H1 (cell line): ENCODE measurements around the gene CORO7. TPM values are rescaled to one million over a fixed set of nuclear protein-coding genes. Genes with fewer than 3 reads are reported as not detected.

Experiments used
- CTCF ChIA-PET: fragments of 300-600 bp; sonication (Branson Sonifier 250); formaldehyde crosslinking; loops from one replicate; lab custom pipeline; 2021; ENCODE audit not compliant: partially characterized antibody; lab: Charles Lee
- POLR2A ChIA-PET: fragments of 300-600 bp; sonication (Branson Sonifier 250); formaldehyde crosslinking; loops from one replicate; lab custom pipeline; 2021; ENCODE audit warnings: inconsistent platforms; ENCODE audit not compliant: partially characterized antibody; lab: Charles Lee
- DNase-seq, 2 experiments: peaks; one replicate each; pipeline versions ENCODE4 v3.0.0 to v3.0.0-alpha.2; 2010 to 2022; ENCODE audit warnings: low spot score in 2 of 2, low read depth in 1 of 2, mixed read lengths in 1 of 2
- FAIRE-seq: peaks from 2 replicates; lab custom pipeline; 2011; peaks lifted over from hg19 to GRCh38; lab: Jason Lieb, UNC
- H2AFZ ChIP-seq: 2 replicates; pipeline ENCODE4 v1.8.1; 2012; ENCODE audit warnings: low read length, inconsistent platforms
- H2AK5ac ChIP-seq: 2 replicates; pipeline ENCODE4 v1.6.1; 2013; ENCODE audit warnings: low read depth, low read length
- H2BK120ac ChIP-seq: replicated peaks from 2 replicates; pipeline ENCODE3; 2013; ENCODE audit warnings: low read depth, low read length, inconsistent platforms
- H2BK12ac ChIP-seq: 2 replicates; pipeline ENCODE4 v1.6.1; 2013; ENCODE audit warnings: low read depth, low read length
- H2BK15ac ChIP-seq: 2 replicates; pipeline ENCODE4 v1.6.1; 2013; ENCODE audit warnings: low read length
- H2BK20ac ChIP-seq: 2 replicates; pipeline ENCODE4 v1.6.1; 2013; ENCODE audit warnings: low read length
- H2BK5ac ChIP-seq: 2 replicates; pipeline ENCODE4 v1.6.1; 2013; ENCODE audit warnings: low read depth, low read length
- H3K14ac ChIP-seq: 2 replicates; pipeline ENCODE4 v1.6.1; 2013; ENCODE audit warnings: inconsistent platforms; ENCODE audit not compliant: insufficient read length
- H3K18ac ChIP-seq: 2 replicates; pipeline ENCODE4 v1.6.1; 2013; ENCODE audit warnings: low read length; ENCODE audit errors: extremely low read depth
- H3K23ac ChIP-seq: 2 replicates; pipeline ENCODE4 v1.6.1; 2013; ENCODE audit warnings: inconsistent platforms; ENCODE audit not compliant: insufficient read length
- H3K23me2 ChIP-seq: 2 replicates; pipeline ENCODE4 v1.6.1; 2013; ENCODE audit warnings: low read depth, low read length
- H3K27ac ChIP-seq: 2 replicates; pipeline ENCODE4 v1.6.1; 2011; ENCODE audit warnings: low read depth, low read length, inconsistent platforms
- H3K27me3 ChIP-seq, 4 experiments: replicated peaks in 1 of 4; 1 replicate in 1 of 4; 2 replicates in 3 of 4; pipeline versions ENCODE4 v1.6.1 to v1.8.1; 2011 to 2013; ENCODE audit warnings: low read length in 3 of 4, mild to moderate bottlenecking in 3 of 4, inconsistent platforms in 2 of 4, mixed read lengths in 2 of 4, moderate library complexity in 1 of 4; ENCODE audit not compliant: control insufficient read depth in 3 of 4, insufficient read depth in 3 of 4; ENCODE audit errors: extremely low read depth in 1 of 4
- H3K36me3 ChIP-seq, 4 experiments: 2 replicates each; pipeline versions ENCODE4 v1.6.1 to v1.8.1; 2011 to 2013; ENCODE audit warnings: mild to moderate bottlenecking in 4 of 4, low read length in 3 of 4, moderate library complexity in 2 of 4, control low read depth in 1 of 4, inconsistent platforms in 1 of 4; ENCODE audit not compliant: insufficient read depth in 4 of 4, control insufficient read depth in 2 of 4
- H3K4ac ChIP-seq: replicated peaks from 2 replicates; pipeline ENCODE3; 2013; ENCODE audit warnings: low read length, low read depth, mixed read lengths, inconsistent platforms; ENCODE audit not compliant: insufficient read length
- H3K4me1 ChIP-seq, 4 experiments: replicated peaks in 1 of 4; 1 replicate in 1 of 4; 2 replicates in 3 of 4; pipeline versions ENCODE4 v1.6.1 to v1.8.1; 2011 to 2013; ENCODE audit warnings: low read length in 3 of 4, inconsistent platforms in 2 of 4, mixed read lengths in 1 of 4; ENCODE audit not compliant: insufficient read depth in 4 of 4, control insufficient read depth in 3 of 4
- H3K4me2 ChIP-seq, 2 experiments: 2 replicates each; pipeline versions ENCODE4 v1.6.1 to v1.8.1; 2011 to 2013; ENCODE audit warnings: low read depth in 2 of 2, low read length in 2 of 2, control low read depth in 1 of 2, inconsistent platforms in 1 of 2, mild to moderate bottlenecking in 1 of 2; ENCODE audit not compliant: insufficient read depth in 1 of 2
- H3K4me3 ChIP-seq, 4 experiments: fragments of 200-600, 300-600 bp in 1 of 4; sonication (generic), shearing (Covaris generic), sonication (Bioruptor Twin) in 1 of 4; 2 replicates each; pipeline versions ENCODE4 v1.5.1 to v1.8.1; 2011 to 2016; ENCODE audit warnings: low read length in 4 of 4, low read depth in 3 of 4, control low read depth in 2 of 4, inconsistent platforms in 2 of 4, mild to moderate bottlenecking in 2 of 4, mixed read lengths in 1 of 4, moderate library complexity in 1 of 4; ENCODE audit not compliant: insufficient read depth in 2 of 4; ENCODE audit errors: extremely low read depth in 1 of 4
- H3K56ac ChIP-seq: replicated peaks from 2 replicates; pipeline ENCODE3; 2013; ENCODE audit warnings: low read depth, mild to moderate bottlenecking, mixed read lengths, low read length, inconsistent platforms; ENCODE audit not compliant: insufficient read length
- H3K79me1 ChIP-seq: 2 replicates; pipeline ENCODE4 v1.6.1; 2013; ENCODE audit warnings: low read depth, low read length, control low read depth
- H3K79me2 ChIP-seq, 2 experiments: 2 replicates each; pipeline versions ENCODE4 v1.6.1 to v1.8.1; 2012 to 2013; ENCODE audit warnings: low read length in 2 of 2, mild to moderate bottlenecking in 2 of 2, inconsistent platforms in 1 of 2; ENCODE audit not compliant: insufficient read depth in 2 of 2, control insufficient read depth in 1 of 2
- H3K9ac ChIP-seq, 4 experiments: replicated peaks in 1 of 4; 1 replicate in 1 of 4; 2 replicates in 3 of 4; pipeline versions ENCODE4 v1.6.1 to v1.8.1; 2011 to 2013; ENCODE audit warnings: low read depth in 3 of 4, low read length in 3 of 4, control low read depth in 2 of 4, mild to moderate bottlenecking in 2 of 4, moderate library complexity in 2 of 4, inconsistent platforms in 1 of 4; ENCODE audit errors: extremely low read depth in 1 of 4
- H3K9me3 ChIP-seq, 2 experiments: 2 replicates each; pipeline versions ENCODE4 v1.6.1 to v1.8.1; 2012 to 2013; ENCODE audit warnings: mild to moderate bottlenecking in 2 of 2, moderate library complexity in 2 of 2, control low read depth in 1 of 2, inconsistent platforms in 1 of 2, low read depth in 1 of 2, low read length in 1 of 2, mixed read lengths in 1 of 2; ENCODE audit not compliant: insufficient read depth in 2 of 2
- H4K20me1 ChIP-seq, 2 experiments: replicated peaks in 1 of 2; 2 replicates each; pipeline versions ENCODE3 to v1.8.1; 2011 to 2013; ENCODE audit warnings: inconsistent platforms in 2 of 2, low read length in 2 of 2, mild to moderate bottlenecking in 1 of 2; ENCODE audit not compliant: insufficient read depth in 2 of 2, control insufficient read depth in 1 of 2
- H4K5ac ChIP-seq: 2 replicates; pipeline ENCODE4 v1.6.1; 2013; ENCODE audit warnings: low read length, low read depth, mixed read lengths, inconsistent platforms; ENCODE audit not compliant: insufficient read length
- H4K8ac ChIP-seq: 2 replicates; pipeline ENCODE4 v1.8.0; 2013; ENCODE audit warnings: mild to moderate bottlenecking, moderate library complexity, low read length, inconsistent platforms; ENCODE audit not compliant: insufficient read depth; ENCODE audit errors: extremely low read depth
- H4K91ac ChIP-seq: replicated peaks from 2 replicates; pipeline ENCODE3; 2013; ENCODE audit warnings: low read length, mixed read lengths, inconsistent platforms; ENCODE audit not compliant: insufficient read length
- CREB1 ChIP-seq: IDR thresholded peaks from 2 replicates; pipeline ENCODE4 v1.6.1; 2012; ENCODE audit warnings: inconsistent platforms
- WGBS, 2 experiments: shearing (Covaris generic) in 1 of 2; methylation state at CpG; one replicate each; pipeline versions ENCODE4 v1.1.6 to v1.1.7; 2013 to 2015; ENCODE audit warnings: low lambda C conversion rate in 2 of 2, mixed read lengths in 2 of 2, inconsistent platforms in 1 of 2, low coverage in 1 of 2, missing lambda C conversion rate in 1 of 2; ENCODE audit not compliant: insufficient replicate concordance in 2 of 2, insufficient coverage in 1 of 2, insufficient read length in 1 of 2; ENCODE audit errors: extremely low coverage in 1 of 2, missing lambda C conversion rate in 1 of 2; 5-methylcytosine and 5-hydroxymethylcytosine counted together
- polyA plus RNA-seq, 7 experiments: library from polyadenylated mRNA; depleted of rRNA in 3 of 7; stranded (reverse) in 5 of 7; unstranded in 2 of 7; fragments of >200 nt in 5 of 7; fragments of 200-250 nt in 2 of 7; gene quantifications; 1 replicate in 5 of 7; 2 replicates in 1 of 7; 4 replicates in 1 of 7; pipeline versions ENCODE4 v1.2.1 to v1.2.3, GENCODE V29; 2011 to 2013; ENCODE audit warnings: missing spikeins in 2 of 7, mixed read lengths in 2 of 7
- total RNA-seq: library from RNA; stranded (reverse); fragmentation: NEBNext Ultra II Directional; extraction: Animal tissue kit (Norgen Biotek cat#: 25700); gene quantifications from 2 replicates; pipeline ENCODE4 v1.2.1, GENCODE V29; 2021

Gene CORO7
- total and polyA plus RNA-seq, 2 of the 8 experiments (the other 6 are each of a cell fraction or from before 2014, with no cell fraction given): 25.2 to 29.8 TPM

DNA sequence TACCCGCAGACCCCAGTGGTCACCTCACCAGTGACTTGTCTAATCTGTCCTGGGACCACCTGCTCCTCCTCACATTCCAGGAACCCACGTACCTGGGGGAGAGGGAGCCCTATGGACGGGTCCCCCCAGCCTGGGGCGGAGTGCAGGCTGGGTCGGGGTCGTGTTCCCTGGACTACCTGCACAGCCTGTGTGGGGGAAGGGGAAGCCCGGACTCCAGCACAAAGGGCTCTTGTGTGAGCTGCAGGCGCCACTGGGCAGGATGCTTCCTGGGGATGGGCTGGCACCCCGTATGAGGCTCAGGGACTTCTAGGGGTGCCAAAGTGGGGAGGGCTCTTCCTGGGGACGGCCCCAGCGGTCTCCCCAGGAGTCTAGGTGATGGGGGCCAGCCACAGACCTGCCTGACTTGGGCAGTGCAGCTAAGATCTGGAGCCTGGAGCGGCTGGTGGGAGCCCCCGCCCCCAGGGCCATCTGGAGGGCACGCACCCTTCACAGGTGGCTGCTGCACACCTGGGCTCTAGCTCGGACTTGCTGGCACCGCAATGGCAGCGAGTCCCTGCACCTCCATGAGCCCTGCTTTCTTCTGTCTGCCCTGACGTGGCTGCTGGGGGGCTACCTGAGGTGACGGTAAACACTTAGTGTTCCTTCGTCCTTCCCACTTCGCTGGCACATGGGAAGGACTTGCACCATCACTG lies 37.3 kb downstream of the CORO7 start:
- Histone ChIP-seq H2BK5ac (peak overlapping the region; percentile 71; the same call in 1 of the 2 replicates), H2AK5ac (no peak overlapping the region), H3K4me3 (no peak overlapping the region), H3K4me2 (no peak overlapping the region), H4K5ac (no peak overlapping the region), H3K79me1 (peaks cover 3% of the 10 kb centered on the region; the same call in 1 of the 2 replicates), H3K27ac (0 out of 2 replicates have a peak overlapping the region, but pooled peaks have one; percentile 25), H4K8ac (peak overlapping the region; percentile 83), H3K56ac (no peak overlapping the region), H3K27me3 (no peaks in the 10 kb centered on the region), H2AFZ (no peak overlapping the region), H2BK20ac (no peak overlapping the region), H3K18ac (no peak overlapping the region; the same call in 1 of the 2 replicates), H4K91ac (no peak overlapping the region), H3K14ac (no peak overlapping the region), H3K23ac (no peak overlapping the region), H2BK15ac (peak overlapping the region; percentile 61; the same call in 1 of the 2 replicates), H3K79me2 (peaks cover 0 to 11% of the 10 kb centered on the region in 2 experiments; a peak in 1 of 4 replicates), H2BK120ac (no peak overlapping the region), H3K4me1 (peaks cover 4 to 44% (median 37%) of the 10 kb centered on the region in 4 experiments), H3K23me2 (no peaks in the 10 kb centered on the region; the same call in 1 of the 2 replicates), H3K4ac (no peak overlapping the region), H3K9me3 (no peaks in the 10 kb centered on the region), H2BK12ac (peak overlapping the region; percentile 68; the same call in 1 of the 2 replicates), H4K20me1 (peaks cover 5 to 26% of the 10 kb centered on the region in 2 experiments), H3K36me3 (peaks cover 0 to 18% (median 2%) of the 10 kb centered on the region in 4 experiments; a peak in 4 of 8 replicates), H3K9ac (no peak overlapping the region; a peak in 1 of 7 replicates)
- no peak for TF ChIP-seq CREB1
- WGBS, 2 experiments: 86% methylated on average over 18 of the region's 21 CpGs; no CpG with 5 or more reads in 1 of the 2 experiments
- POLR2A ChIA-PET: interaction anchor here (1.0 to 11.7 kb wide), 8 partner anchors 9 to 107 kb away, joined by 3 to 223 read pairs (median 12); partner anchors contain the start of gene PAM16
- DNase-seq (no peak), FAIRE-seq (no peak)
- CTCF ChIA-PET: interaction anchor here (0.8 to 24.8 kb wide), 12 partner anchors 9 to 121 kb away, joined by 3 to 659 read pairs (median 4); no protein-coding TSS in a partner anchor
